SK-N-SH treated with all-trans-retinoic acid at 6 μM for 48 hours (cell line): Measurements from ENCODE around the gene OBSCN.

Source experiments
- ARNTL ChIP-seq: fragments of 450-650 bp; formaldehyde crosslinking; IDR thresholded peaks from 2 replicates; pipeline ENCODE4 v1.5.0; 2020; ENCODE audit warnings: low read depth, mild to moderate bottlenecking, moderate library complexity, borderline replicate concordance
- BACH2 ChIP-seq: fragments of 250-450 bp; sonication (Bioruptor Pico); IDR thresholded peaks from 2 replicates; pipeline ENCODE4 v1.9.0; 2021; ENCODE audit warnings: mild to moderate bottlenecking, borderline replicate concordance
- CREB5 ChIP-seq: fragments of 250-450 bp; sonication (Bioruptor Pico); IDR thresholded peaks from 2 replicates; pipeline ENCODE4 v1.5.1; 2020; ENCODE audit warnings: low read depth, mild to moderate bottlenecking, moderate library complexity
- CSRNP3 ChIP-seq: fragments of 250-450 bp; sonication (Bioruptor Pico); IDR thresholded peaks from 2 replicates; pipeline ENCODE4 v1.5.1; 2021; ENCODE audit warnings: mild to moderate bottlenecking, moderate library complexity
- ESRRG ChIP-seq: fragments of 250-450 bp; sonication (Bioruptor Pico); IDR thresholded peaks from 2 replicates; pipeline ENCODE4 v1.6.1; 2021; ENCODE audit warnings: mild to moderate bottlenecking
- OSR1 ChIP-seq: fragments of 250-450 bp; sonication (Bioruptor Pico); IDR thresholded peaks from 2 replicates; pipeline ENCODE4 v1.8.0; 2022; ENCODE audit warnings: moderate library complexity, mild to moderate bottlenecking, inconsistent platforms
- POU6F1 ChIP-seq: fragments of 250-450 bp; sonication (Bioruptor Pico); IDR thresholded peaks from 2 replicates; pipeline ENCODE4 v1.8.0; 2021; ENCODE audit warnings: low read depth, mild to moderate bottlenecking, moderate library complexity, borderline replicate concordance
- TOX ChIP-seq: fragments of 250-450 bp; sonication (Bioruptor Pico); IDR thresholded peaks from 2 replicates; pipeline ENCODE4 v1.8.0; 2021; ENCODE audit warnings: mild to moderate bottlenecking, moderate library complexity, borderline replicate concordance
- TSHZ2 ChIP-seq: fragments of 250-450 bp; sonication (Bioruptor Pico); IDR thresholded peaks from 2 replicates; pipeline ENCODE4 v1.5.0; 2020; ENCODE audit warnings: mild to moderate bottlenecking, moderate library complexity
- ZC3H10 ChIP-seq: fragments of 250-450 bp; sonication (Bioruptor Pico); IDR thresholded peaks from 2 replicates; pipeline ENCODE4 v1.5.1; 2021; ENCODE audit warnings: mild to moderate bottlenecking, moderate library complexity
- ZNF8 ChIP-seq: fragments of 450-650 bp; formaldehyde crosslinking; IDR thresholded peaks from 2 replicates; pipeline ENCODE4 v1.5.0; 2020; ENCODE audit warnings: mild to moderate bottlenecking, moderate library complexity

- TF ChIP-seq ESRRG (CRISPR knock-in tag) = no peak
- no peak for TF ChIP-seq ZNF8 (CRISPR knock-in tag)
- no peak for TF ChIP-seq OSR1 (CRISPR knock-in tag)
- no peak for TF ChIP-seq TSHZ2 (CRISPR knock-in tag)
- TF ChIP-seq TOX (CRISPR knock-in tag) = no peak
- no peak for TF ChIP-seq CSRNP3 (CRISPR knock-in tag)
- TF ChIP-seq POU6F1 = no peak
- no peak for TF ChIP-seq ZC3H10 (CRISPR knock-in tag)
- no peak for TF ChIP-seq BACH2 (CRISPR knock-in tag)
- no peak for TF ChIP-seq ARNTL
- no peak for TF ChIP-seq CREB5
Observed at GRCh38 chr1:228163007-228163753, 44.7 kb upstream of the OBSCN start.
